Activated CD4-positive, alpha-beta T cell treated with anti-CD3 and anti-CD28 coated beads, Interleukin-2, amount 10 ng/mL, durations not matched to agents 24 days and 14 days (primary cell): ENCODE results near the gene RCBTB1. TPM values are rescaled to one million over a fixed set of nuclear protein-coding genes. Genes with fewer than 3 reads are reported as not detected.

ENCODE experiments used
- DNase-seq: peaks from one replicate; pipeline ENCODE4 v3.0.0; 2022
- H3K27ac Mint-ChIP-seq: one replicate; pipeline ENCODE4 v1.8.0; 2022; ENCODE audit warnings: mild to moderate bottlenecking, mixed read lengths
- H3K27me3 Mint-ChIP-seq: one replicate; pipeline ENCODE4 v1.8.0; 2022; ENCODE audit warnings: mixed read lengths
- H3K36me3 Mint-ChIP-seq: one replicate; pipeline ENCODE4 v1.8.0; 2022; ENCODE audit warnings: low read depth, mild to moderate bottlenecking, mixed read lengths
- H3K4me1 Mint-ChIP-seq: one replicate; pipeline ENCODE4 v1.8.0; 2021; ENCODE audit warnings: mixed read lengths
- H3K4me3 Mint-ChIP-seq: one replicate; pipeline ENCODE4 v1.8.0; 2022; ENCODE audit warnings: mild to moderate bottlenecking, moderate library complexity, mixed read lengths
- H3K9me3 Mint-ChIP-seq: one replicate; pipeline ENCODE4 v1.8.0; 2021; ENCODE audit warnings: mixed read lengths
- intact Hi-C: fragments of 100-400 bp; cut with micrococcal nuclease; formaldehyde crosslinking; loops from one replicate; pipeline ENCODE4 v1.15.1; 2023
- total RNA-seq: library from RNA; stranded (reverse); gene quantifications from 2 replicates; pipeline ENCODE4 v1.2.3, GENCODE V29; 2022

The RCBTB1 gene
- total RNA-seq, 1 donor from 2014 or later: 14.8 TPM

DNA sequence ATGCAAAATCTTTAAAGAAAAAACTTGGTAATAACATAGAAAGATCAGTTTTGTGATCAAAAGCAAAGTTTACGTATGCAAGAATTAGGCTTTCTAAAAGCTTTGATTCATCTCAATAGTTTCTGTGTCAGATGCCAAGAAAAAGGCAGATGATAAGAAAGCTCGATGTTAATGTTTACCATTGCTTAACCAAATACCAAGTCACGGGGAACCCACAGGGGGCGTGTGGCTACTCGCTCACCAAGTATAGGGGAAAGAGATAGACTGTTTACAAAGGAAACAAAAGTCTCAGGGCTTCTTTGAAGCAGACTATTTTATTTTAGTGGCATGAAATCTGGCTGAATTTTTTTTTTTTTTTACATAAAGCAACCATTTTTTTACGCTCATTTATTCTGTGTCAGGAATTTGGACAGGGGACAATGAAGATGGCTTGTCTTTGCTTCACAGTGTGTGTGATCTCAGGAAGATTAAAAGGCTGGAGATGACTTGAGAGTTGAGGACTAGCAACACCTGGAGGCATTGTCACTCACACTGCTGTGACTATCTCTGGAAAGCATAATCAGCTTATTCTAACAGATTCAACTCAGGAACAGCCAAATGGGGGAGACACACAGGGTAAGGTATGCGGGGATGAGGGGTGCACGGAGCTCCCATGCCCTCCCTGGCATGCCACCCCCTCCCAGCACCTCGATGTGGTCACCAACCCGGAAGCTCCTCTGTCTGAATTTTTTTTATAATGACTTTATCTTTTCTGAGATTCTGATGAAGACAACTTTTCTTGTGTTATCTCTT lies 24.9 kb downstream of the RCBTB1 start:
- no peaks in the 10 kb centered on the region for H3K9me3 Mint-ChIP-seq
- H3K27ac Mint-ChIP-seq: no peak overlapping the region

DNA sequence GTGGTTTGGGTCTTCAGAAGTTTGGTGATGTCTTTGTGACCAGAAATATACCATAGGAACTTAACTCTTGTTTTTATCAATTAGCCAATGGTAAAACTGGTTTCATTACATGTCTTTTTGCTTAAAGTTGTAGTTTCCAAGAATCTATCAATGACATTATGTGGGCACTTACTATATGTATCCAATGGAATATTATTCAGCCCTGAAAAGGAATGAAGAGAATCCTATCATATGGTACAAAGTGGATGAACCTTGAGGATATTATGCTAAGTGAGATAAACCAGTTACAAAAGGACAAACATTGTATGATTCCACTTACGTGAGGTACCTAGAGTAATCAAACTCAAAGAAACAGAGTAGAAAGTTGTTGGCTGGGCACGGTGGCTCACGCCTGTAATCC lies 26.4 kb downstream of the RCBTB1 start:
- no peak for DNase-seq
- no peak overlapping the region for H3K27ac Mint-ChIP-seq
- peaks cover 4% of the 10 kb centered on the region for H3K4me1 Mint-ChIP-seq
- no peaks in the 10 kb centered on the region for H3K9me3 Mint-ChIP-seq
- H3K36me3 Mint-ChIP-seq: peaks cover 42% of the 10 kb centered on the region
- intact Hi-C loops: no loop called here
- H3K27me3 Mint-ChIP-seq: no peaks in the 10 kb centered on the region
- H3K4me3 Mint-ChIP-seq: no peak overlapping the region

More for the DNA sequence above, 24.9 kb downstream of the RCBTB1 start:
- Mint-ChIP-seq H3K4me1 (peaks cover 4% of the 10 kb centered on the region), H3K36me3 (peaks cover 39% of the 10 kb centered on the region), H3K27me3 (no peaks in the 10 kb centered on the region), H3K4me3 (no peak overlapping the region)
- intact Hi-C loops: no loop called here
- no peak for DNase-seq

DNA sequence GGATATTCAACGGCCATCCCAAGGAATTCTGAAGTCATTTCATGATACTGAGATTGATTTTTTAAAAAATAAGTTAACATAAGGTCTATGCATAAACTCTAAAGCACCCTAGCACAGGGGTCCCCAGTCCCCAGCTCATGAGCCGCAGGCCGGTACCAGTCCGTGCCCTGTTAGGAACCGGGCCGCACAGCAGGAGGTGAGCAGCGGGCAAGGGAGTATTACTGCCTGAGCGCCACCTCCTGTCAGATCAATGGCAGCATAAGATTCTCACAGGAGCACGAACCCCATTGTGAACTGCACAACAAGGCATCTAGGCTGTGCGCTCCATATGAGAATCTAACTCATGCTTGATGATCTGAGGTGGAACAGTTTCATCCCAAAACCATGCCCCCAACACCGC lies 31.0 kb downstream of the RCBTB1 start:
- Mint-ChIP-seq H3K36me3 (peaks cover 38% of the 10 kb centered on the region), H3K9me3 (no peaks in the 10 kb centered on the region), H3K4me3 (no peak overlapping the region), H3K27me3 (no peaks in the 10 kb centered on the region), H3K4me1 (no peaks in the 10 kb centered on the region), H3K27ac (no peak overlapping the region)
- intact Hi-C loops: no loop called here
- no peak for DNase-seq

DNA sequence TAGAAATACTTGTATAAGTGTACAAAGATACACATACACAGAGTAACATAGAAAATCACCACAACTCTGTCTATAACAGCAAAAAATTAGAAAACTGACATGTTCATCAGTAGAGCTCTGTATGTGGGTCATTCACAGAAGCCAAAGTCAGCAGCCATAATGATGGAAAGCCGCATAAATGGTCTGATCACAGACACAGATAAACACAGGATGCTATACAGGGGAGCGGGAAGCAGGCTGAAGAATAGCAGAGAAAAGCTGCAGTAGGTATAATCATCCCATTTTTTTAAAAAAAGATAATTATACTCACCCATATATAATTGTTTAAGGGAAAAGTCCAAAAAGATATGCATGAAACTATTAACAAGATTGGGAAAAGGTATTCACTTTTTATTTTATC lies 31.5 kb downstream of the RCBTB1 start:
- H3K36me3 Mint-ChIP-seq: peaks cover 34% of the 10 kb centered on the region
- no peaks in the 10 kb centered on the region for H3K4me1 Mint-ChIP-seq
- DNase-seq: no peak
- no peaks in the 10 kb centered on the region for H3K9me3 Mint-ChIP-seq
- intact Hi-C loops: no loop called here
- no peak overlapping the region for H3K4me3 Mint-ChIP-seq
- H3K27ac Mint-ChIP-seq: no peak overlapping the region
- no peaks in the 10 kb centered on the region for H3K27me3 Mint-ChIP-seq

DNA sequence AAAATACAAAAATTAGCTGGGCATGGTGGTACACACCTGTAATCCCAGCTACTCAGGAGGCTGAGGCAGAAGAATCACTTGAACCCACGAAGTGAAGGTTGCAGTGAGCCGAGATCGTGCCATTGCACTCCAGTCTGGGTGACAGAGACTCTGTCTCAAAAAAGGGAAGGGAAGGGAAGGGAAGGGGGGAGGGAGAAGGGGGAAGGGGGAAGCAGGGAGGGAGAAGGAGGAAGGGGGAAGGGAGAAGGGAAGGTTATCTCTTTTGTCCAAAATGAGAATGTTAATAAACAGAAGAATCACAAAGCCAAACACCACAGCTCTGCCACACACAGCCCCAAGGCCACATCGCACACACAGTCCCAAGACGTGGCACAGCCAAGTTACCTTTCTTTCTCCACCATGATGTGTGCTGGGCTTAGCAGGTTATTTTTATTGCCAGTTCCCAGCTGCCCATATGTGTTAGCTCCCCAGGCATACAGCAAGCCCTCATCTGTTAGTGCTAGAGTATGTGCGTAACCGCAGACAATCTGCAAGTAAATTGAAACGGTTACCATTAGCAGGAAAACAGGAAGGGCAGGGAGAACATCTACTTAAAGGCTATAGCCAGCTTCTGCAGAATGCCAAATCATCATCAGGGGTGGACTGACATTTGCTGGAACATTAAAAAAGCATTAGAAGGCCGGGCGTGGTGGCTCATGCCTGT lies 34.3 kb downstream of the RCBTB1 start:
- Mint-ChIP-seq H3K27me3 (no peaks in the 10 kb centered on the region), H3K36me3 (peaks cover 33% of the 10 kb centered on the region), H3K4me1 (peaks cover 3% of the 10 kb centered on the region), H3K27ac (no peak overlapping the region), H3K4me3 (no peak overlapping the region), H3K9me3 (no peaks in the 10 kb centered on the region)
- DNase-seq: no peak
- intact Hi-C loops: no loop called here

DNA sequence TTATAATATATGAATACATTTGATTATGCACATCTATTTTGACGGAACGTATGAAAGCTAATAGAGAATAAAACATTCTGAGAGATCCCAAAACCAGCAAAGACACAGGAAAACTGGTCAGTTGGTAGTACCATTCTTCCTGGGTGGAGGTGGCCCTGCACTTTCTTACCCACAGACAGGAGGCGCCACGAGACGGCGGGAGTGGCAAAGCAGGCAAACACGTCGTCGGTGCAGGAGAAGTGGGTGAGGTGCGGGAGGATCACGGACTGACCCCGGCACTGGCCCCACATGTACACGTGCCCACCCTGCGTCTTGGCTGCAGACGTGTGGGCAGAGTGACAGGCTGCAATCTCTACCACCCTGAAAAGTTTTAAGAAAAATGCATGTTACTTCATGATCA lies 36.1 kb downstream of the RCBTB1 start:
- H3K27ac Mint-ChIP-seq: no peak overlapping the region
- H3K4me3 Mint-ChIP-seq: no peak overlapping the region
- H3K4me1 Mint-ChIP-seq: peaks cover 7% of the 10 kb centered on the region
- H3K9me3 Mint-ChIP-seq: no peaks in the 10 kb centered on the region
- peaks cover 39% of the 10 kb centered on the region for H3K36me3 Mint-ChIP-seq
- no peak for DNase-seq
- intact Hi-C loops: no loop called here
- no peaks in the 10 kb centered on the region for H3K27me3 Mint-ChIP-seq

DNA sequence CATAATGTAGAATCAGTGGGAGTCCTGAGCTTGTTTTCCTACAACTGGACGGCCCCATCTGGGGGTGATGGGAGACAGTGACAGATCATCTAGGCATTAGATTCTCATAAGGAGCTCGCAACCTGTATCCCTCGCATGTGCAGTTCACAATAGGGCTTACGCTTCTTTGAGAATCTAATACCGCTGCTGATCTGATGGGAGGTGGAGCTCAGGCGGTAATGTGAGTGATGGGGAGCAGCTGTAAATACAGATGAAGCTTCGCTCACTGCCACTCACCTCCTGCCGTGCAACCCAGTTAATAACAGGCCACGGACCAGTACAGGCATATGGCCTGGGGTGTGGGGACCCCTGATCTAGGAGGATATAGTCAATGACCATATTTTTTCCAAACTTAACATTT lies 38.8 kb downstream of the RCBTB1 start:
- Mint-ChIP-seq H3K4me3 (no peak overlapping the region), H3K27ac (no peak overlapping the region), H3K27me3 (no peaks in the 10 kb centered on the region), H3K36me3 (peaks cover 38% of the 10 kb centered on the region), H3K4me1 (peaks cover 7% of the 10 kb centered on the region), H3K9me3 (no peaks in the 10 kb centered on the region)
- no peak for DNase-seq
- intact Hi-C loops: no loop called here

DNA sequence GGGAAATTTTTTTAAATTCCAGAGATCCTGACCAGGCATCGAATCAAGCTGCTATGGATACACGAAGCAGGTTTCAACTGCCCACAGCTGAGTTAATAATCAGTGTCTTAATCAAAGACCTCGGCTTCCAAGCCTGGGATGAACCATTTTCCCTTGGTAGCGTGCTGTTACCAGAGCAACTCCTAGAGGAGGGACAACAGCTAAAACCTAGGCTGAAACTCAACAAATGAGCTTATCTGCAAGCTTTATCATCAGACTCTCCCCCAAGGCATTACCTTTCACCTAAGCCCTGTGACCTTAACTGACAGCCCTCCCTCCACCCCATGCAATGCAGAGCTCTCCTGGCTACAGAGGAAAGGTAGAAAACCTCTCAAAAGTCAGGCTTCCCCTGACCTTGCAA lies 39.7 kb downstream of the RCBTB1 start:
- Mint-ChIP-seq H3K27ac (no peak overlapping the region), H3K9me3 (no peaks in the 10 kb centered on the region), H3K4me3 (no peak overlapping the region), H3K4me1 (peaks cover 11% of the 10 kb centered on the region), H3K27me3 (no peaks in the 10 kb centered on the region), H3K36me3 (peaks cover 36% of the 10 kb centered on the region)
- intact Hi-C loops: no loop called here
- no peak for DNase-seq

DNA sequence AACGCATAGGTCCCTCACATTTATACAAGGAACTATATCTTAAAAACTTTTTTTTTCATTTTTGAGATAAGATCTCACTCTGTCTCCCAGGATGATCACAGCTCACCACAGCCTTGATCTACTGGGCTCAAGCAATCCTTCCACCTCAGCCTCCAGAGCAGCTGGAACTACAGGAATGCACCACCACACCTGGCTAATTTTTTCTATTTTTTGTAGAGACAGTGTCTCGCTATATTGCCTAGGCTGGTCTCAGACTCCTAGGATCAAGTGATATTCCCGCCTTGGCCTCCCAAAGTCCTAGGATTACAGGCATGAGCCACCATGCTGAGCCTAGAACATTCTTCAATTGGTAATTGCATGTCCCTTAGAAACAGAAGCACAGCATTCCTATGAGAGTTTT lies 41.7 kb downstream of the RCBTB1 start:
- no peak for DNase-seq
- intact Hi-C loops: loop anchor here (5.0 kb wide), 1 partner anchor 46 kb away; the partner anchor contains the start of gene PHF11
- H3K36me3 Mint-ChIP-seq: peaks cover 43% of the 10 kb centered on the region

DNA sequence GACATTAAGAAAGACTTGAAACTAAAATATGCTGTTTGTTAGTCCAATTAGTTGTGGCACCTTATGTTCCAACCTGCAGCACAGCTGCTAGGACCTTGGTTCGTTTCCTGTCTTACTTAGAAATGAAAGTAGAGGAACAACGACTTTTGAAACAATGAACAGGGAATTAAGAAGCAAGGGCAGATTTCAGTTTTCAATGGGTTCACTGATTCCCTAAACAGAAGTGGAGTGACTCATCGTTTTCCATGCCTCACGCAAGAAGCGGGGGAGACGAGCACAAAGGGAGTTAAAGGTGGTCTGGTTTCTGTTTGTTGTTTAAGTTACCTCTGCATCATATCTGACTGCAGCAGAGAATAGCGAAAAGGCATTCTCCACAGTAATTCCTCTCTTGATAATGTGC lies 44.8 kb downstream of the RCBTB1 start:
- intact Hi-C loops: loop anchor here (5.0 kb wide), 1 partner anchor 43 kb away; the partner anchor contains the start of gene PHF11
- peak overlapping the region; percentile 65 for H3K4me3 Mint-ChIP-seq
- no peaks in the 10 kb centered on the region for H3K27me3 Mint-ChIP-seq
- peak; percentile 72 for DNase-seq
- peak overlapping the region; percentile 65 for H3K27ac Mint-ChIP-seq
- peaks cover 18% of the 10 kb centered on the region for H3K4me1 Mint-ChIP-seq
- H3K9me3 Mint-ChIP-seq: no peaks in the 10 kb centered on the region
- peaks cover 35% of the 10 kb centered on the region for H3K36me3 Mint-ChIP-seq

More for the DNA sequence above, 41.7 kb downstream of the RCBTB1 start:
- Mint-ChIP-seq H3K27me3 (no peaks in the 10 kb centered on the region), H3K27ac (no peak overlapping the region), H3K9me3 (no peaks in the 10 kb centered on the region), H3K4me3 (no peak overlapping the region), H3K4me1 (peaks cover 25% of the 10 kb centered on the region)

DNA sequence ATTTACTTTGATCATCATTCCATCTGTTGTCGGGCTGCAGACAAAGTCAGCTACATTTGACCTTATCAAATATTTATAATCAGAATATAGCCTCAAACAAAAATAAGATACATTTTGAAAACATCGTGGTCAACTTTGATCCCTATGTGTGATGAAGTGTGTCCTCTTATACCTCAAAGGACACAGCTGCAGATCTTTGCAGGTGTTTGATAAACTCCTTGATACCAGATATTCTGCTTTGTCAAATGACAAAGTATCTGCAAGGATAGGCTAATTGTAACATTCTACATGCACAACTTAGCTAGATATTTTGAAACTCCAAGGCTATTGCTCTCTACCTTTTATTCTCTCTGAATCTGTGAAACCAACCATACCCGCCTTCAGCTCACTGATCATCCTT lies 45.6 kb downstream of the RCBTB1 start:
- H3K36me3 Mint-ChIP-seq: peaks cover 32% of the 10 kb centered on the region
- no peaks in the 10 kb centered on the region for H3K9me3 Mint-ChIP-seq
- H3K4me3 Mint-ChIP-seq: peak overlapping the region; percentile 72
- peak overlapping the region; percentile 65 for H3K27ac Mint-ChIP-seq
- no peaks in the 10 kb centered on the region for H3K27me3 Mint-ChIP-seq
- intact Hi-C loops: loop anchor here (5.0 kb wide), 1 partner anchor 42 kb away; the partner anchor contains the start of gene PHF11
- no peak for DNase-seq
- peaks cover 18% of the 10 kb centered on the region for H3K4me1 Mint-ChIP-seq

DNA sequence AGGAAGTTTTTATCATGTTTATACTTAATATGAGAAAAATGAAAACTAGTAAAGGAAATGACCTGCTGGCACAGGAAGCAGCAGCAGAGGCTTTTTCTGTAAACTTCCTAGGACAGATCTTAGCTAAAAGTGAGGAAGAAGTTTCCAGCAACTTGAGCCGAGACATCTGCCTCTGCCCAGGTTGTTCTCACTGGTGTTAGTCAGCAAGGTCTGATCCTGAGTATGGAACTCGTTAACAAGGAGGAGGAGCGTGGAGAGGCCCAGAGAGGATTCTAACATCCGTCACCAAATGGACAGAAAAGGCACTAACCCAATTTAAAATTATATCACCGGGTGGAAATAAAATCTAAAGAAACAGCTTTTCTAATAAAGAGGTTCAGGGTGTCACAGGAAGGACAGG lies 46.0 kb downstream of the RCBTB1 start:
- peak overlapping the region; percentile 75 for H3K27ac Mint-ChIP-seq
- no peaks in the 10 kb centered on the region for H3K9me3 Mint-ChIP-seq
- peak overlapping the region; percentile 72 for H3K4me3 Mint-ChIP-seq
- H3K4me1 Mint-ChIP-seq: peaks cover 18% of the 10 kb centered on the region
- no peak for DNase-seq
- intact Hi-C loops: no loop called here
- peaks cover 30% of the 10 kb centered on the region for H3K36me3 Mint-ChIP-seq
- H3K27me3 Mint-ChIP-seq: no peaks in the 10 kb centered on the region

DNA sequence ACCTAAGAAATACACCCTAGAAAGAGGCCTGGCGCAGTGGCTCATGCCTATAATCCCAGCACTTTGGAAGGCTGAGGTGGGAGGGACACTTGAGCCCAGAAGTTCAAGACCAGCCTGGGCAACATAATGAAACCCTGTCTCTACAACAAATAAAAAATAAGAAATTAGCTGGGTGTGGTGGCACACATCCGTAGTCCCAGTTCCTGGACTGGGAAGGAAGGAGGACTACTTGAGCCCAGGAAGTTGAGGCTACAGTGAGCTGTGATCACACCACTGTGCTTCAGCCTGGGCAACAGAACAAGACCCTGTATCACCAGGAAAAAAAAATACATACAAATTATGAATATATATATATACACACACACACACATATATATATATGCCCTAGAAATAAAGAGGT lies 47.0 kb downstream of the RCBTB1 start:
- Mint-ChIP-seq H3K36me3 (peaks cover 32% of the 10 kb centered on the region), H3K4me3 (no peak overlapping the region), H3K27me3 (no peaks in the 10 kb centered on the region), H3K27ac (no peak overlapping the region), H3K9me3 (no peaks in the 10 kb centered on the region), H3K4me1 (peaks cover 18% of the 10 kb centered on the region)
- DNase-seq: no peak
- intact Hi-C loops: no loop called here

DNA sequence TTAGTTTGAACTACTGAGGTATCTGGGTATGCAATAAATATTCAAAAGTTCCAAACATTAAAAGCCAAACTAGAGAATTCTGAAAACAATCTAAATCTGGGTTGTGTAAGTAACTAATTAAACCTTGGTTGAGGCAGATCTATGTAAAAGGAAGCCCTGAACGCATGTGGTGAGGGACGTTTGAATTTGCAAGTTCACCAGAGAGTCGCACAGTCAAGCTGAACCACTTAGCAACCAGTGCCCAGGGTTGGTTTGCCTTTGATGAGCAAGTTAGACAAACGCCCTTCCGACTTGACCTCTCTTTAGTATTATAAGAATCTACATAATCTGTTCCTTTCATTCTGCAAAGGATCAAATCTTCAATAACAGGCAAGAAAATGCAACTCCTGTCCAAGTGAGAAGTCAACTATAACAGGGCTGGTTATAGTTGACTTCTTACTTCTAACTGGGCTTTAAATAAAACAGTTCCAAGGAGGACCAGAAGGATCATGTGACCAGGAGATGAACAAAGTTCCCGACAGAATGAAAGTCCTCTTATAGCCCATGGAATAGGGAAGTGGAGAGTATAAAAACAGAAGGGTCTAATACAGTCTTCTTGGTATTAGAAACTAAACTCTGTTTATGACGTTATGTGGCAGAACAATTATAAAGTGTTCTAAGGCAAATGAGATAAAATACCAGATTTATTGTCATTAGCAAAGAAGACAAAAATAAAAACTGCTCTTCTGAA lies 49.0 kb downstream of the RCBTB1 start:
- intact Hi-C loops: no loop called here
- Mint-ChIP-seq H3K9me3 (no peaks in the 10 kb centered on the region), H3K4me1 (peaks cover 26% of the 10 kb centered on the region), H3K4me3 (no peak overlapping the region), H3K27ac (no peak overlapping the region), H3K36me3 (peaks cover 39% of the 10 kb centered on the region), H3K27me3 (no peaks in the 10 kb centered on the region)
- DNase-seq: no peak
